GM15510 (cell line): ENCODE data around the gene PALMD.

Experiments used
- POLR2A ChIP-seq: IDR thresholded peaks from 3 replicates; pipeline ENCODE4 v1.6.1; 2011; ENCODE audit warnings: borderline replicate concordance; ENCODE audit not compliant: insufficient read length; ENCODE audit errors: extremely low read depth

Gene PALMD

GRCh38 chr1:99682291-99682751, 36.4 kb downstream of the PALMD start:
- no peak for TF ChIP-seq POLR2A

- no peak for TF ChIP-seq POLR2A
Observed at GRCh38 chr1:99685516-99686180, 39.7 kb downstream of the PALMD start.

GRCh38 chr1:99691175-99691574, 45.3 kb downstream of the PALMD start:
- TF ChIP-seq POLR2A, result no peak

GRCh38 chr1:99696616-99697015, 50.7 kb downstream of the PALMD start:
- no peak for TF ChIP-seq POLR2A

- TF ChIP-seq POLR2A, result no peak
Observed at GRCh38 chr1:99697580-99697979, 51.7 kb downstream of the PALMD start.

GRCh38 chr1:99700020-99700419, 54.1 kb downstream of the PALMD start:
- TF ChIP-seq POLR2A, result no peak

- no peak for TF ChIP-seq POLR2A
Observed at GRCh38 chr1:99702221-99702620, 56.3 kb downstream of the PALMD start.

GRCh38 chr1:99704356-99704816, 58.5 kb downstream of the PALMD start:
- TF ChIP-seq POLR2A, result no peak

GRCh38 chr1:99705385-99705784, 59.5 kb downstream of the PALMD start:
- no peak for TF ChIP-seq POLR2A

GRCh38 chr1:99707535-99708142, 61.7 kb downstream of the PALMD start:
- no peak for TF ChIP-seq POLR2A

GRCh38 chr1:99710994-99711393, 65.1 kb downstream of the PALMD start:
- TF ChIP-seq POLR2A, result no peak

- no peak for TF ChIP-seq POLR2A
Observed at GRCh38 chr1:99713006-99713405, 67.1 kb downstream of the PALMD start.

GRCh38 chr1:99717005-99717404, 71.1 kb downstream of the PALMD start:
- no peak for TF ChIP-seq POLR2A

- TF ChIP-seq POLR2A, result no peak
Observed at GRCh38 chr1:99723251-99723650, 77.3 kb downstream of the PALMD start.

GRCh38 chr1:99725996-99726395, 80.1 kb downstream of the PALMD start:
- TF ChIP-seq POLR2A, result no peak

- no peak for TF ChIP-seq POLR2A
Observed at GRCh38 chr1:99726407-99726806, 80.5 kb downstream of the PALMD start.
